ENCODE data around the gene ST7.

Gene ST7

DNA sequence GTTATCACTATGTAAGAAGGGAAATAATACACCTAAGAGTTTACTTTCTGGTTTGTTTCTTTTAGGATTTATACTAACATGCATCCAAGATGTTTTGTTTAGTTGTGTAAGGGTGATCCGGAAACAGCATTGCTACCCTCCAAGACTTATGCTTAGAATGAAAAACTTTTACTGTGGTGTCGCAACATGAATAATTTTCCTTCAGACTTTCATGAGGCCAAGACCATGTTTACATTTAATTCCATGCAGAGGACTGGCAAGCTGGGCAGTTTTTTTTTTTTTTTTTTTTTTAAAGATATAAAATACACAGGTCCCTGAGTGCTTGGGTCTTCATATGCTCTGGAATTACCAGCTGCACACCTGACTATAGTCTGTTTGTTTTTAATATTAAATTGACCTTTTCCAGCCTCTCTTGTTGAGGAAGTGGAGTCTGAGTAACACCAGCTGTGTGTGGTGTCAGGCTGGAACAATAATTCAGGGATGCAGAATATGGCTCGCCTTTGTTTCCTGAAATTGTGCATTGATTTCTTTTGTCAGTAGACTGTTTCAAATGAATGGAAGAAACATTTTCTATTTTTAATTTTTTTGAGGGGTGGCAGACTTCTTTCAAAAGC lies 81.7 kb downstream of the ST7 start:
- DNase-seq = no peak

DNA sequence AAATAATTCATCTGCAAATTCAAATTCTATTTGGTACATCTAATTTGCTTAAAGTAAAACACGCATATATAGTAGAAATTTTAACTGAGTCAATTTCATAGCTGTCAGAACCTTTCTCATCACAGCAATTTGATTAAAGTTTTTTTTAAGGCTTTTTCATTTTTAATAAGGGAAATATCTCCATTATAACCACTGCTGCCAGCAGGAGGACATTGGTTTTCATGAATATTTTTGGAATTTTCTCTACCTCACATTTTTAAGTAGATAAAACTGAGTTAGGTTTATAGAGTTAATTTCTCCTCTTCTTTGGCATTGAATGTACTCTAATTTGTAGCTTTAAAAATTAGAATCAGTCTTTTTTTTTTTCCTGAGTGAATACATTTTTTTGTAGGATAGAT lies 82.2 kb downstream of the ST7 start:
- no peak for DNase-seq

DNA sequence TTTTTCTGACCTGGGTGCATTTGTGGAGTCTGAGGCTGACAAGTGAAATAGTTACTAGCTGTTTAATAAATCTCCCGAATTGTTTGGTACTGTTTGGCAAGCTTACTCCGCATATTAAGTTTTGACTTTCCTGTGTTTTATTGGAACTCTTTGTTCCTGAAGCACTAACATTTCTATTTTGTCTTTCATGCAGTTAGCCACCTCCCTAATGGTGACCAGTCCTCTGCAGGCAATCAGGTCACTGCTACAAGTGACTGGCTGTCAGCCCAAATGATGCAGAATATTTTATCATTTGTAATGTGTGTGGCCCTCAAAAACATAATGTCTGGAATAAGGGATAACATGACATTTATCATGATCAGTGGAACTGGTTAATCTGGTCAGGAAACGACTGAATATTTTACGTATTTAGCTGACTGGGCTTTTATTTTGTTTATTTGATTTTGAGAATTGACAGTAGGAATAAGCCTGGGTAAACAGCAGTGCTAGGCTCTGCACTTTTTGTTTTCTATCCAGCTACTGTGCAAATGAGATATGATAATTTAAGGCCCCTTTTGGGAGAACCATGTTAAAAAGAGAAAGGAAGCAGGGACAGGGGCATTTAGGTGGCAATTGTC lies 82.9 kb downstream of the ST7 start:
- no peak for DNase-seq

DNA sequence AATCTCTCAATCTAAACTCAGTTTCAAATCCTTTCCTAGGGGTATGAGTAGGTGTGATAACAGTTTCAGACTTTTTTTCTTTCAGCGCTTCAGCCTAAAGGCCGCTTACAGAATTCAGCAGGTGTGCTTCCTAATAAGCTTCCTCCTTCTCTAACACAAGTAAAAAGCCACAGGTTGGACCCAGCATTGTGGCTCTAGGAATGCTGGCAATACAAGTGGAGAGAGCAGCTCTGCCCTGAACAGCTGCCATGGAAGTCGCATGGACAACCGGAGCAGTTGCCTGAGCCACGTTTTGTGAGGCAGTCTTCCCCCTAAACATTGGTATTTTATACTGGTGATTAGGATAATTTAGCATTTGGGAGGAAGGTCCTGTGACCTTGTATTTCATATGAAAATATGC lies 83.5 kb downstream of the ST7 start:
- no peak for DNase-seq

DNA sequence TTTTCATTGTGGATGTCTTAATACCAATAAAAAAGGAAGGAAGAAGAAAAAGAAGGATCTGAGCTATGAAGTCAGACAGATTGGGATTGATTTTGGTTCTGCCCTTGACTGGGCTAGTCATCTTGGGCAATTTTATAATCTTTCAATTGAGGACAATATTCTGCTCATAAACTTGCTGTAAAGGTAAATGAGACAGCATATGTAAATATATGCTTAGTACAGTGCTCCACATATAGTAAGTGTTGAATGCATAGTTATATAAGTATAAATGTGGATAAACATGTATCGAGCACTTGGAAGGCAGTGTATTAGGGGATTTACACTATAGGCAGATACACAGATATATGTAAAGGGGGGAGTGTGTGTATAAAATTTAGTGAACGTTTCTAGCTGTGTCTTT lies 85.1 kb downstream of the ST7 start:
- DNase-seq = no peak

DNA sequence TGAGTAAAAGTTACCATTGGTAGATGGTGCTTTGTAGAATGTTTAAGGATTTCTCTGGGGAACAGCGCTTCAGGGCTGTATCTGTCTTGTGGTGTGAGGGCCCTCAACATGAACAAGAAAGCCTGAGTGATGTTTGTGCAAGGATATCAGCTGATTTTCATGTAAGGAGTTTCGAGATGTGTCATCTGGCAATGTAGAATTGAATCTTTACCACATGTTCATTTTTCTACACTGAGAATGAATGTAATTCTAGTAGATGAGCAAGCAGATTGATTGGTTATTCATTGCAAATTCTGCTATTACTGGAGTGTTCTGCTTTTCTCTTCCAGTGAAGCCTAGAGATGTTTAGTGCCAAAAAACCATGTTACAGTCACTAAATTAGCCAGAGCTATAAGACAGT lies 87.7 kb downstream of the ST7 start:
- no peak for DNase-seq

DNA sequence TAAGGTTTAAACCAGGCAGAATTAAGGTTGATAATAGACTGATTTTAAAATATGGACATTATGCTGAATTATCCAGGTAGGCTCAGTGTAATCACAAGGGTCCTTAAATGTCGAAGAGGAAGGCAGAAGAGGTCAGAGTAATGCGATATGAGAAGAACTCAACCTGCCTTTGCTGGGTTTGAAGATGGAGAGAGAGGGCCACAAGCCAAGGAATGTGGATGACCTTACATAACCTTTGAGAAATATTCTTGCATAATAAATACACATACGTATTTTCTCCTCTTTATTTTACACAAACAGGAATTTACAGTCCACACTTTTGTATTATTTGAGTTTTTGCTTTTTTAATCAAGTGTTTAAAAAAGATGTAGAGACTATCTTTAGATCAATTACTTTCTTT lies 88.5 kb downstream of the ST7 start:
- DNase-seq = no peak

DNA sequence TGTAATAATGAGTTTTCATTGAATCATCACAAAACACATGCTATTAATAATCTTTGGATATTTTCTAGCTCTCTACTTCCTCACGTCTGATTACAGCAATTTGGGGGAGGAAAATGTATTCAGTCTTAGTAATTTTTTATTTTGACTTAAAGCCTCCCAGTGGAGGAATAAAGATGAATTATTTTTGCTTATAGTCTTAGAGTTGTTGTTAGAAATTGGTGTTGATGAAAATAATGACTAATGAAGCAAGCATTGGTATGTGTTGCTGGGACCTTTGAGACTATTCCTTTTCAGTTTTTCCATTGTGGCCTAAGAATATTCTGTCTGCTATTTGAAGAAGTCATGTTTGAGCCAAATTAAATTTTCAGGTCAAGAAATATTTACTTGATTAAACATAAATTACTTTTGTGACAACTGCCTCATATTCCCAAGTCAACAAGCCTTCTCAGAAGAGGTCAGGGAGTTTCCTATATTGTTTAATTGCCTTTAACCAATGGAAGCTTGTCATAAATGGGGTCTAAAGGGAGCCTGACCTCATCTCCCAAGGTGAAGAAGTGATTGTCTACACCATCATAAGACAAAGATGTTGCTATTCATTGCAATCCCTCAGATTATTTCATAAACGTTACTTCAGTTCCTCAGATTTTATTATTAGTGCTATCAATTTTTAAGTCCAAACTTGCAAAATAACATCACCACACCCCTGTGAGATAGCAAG lies 90.0 kb downstream of the ST7 start:
- no peak for DNase-seq

DNA sequence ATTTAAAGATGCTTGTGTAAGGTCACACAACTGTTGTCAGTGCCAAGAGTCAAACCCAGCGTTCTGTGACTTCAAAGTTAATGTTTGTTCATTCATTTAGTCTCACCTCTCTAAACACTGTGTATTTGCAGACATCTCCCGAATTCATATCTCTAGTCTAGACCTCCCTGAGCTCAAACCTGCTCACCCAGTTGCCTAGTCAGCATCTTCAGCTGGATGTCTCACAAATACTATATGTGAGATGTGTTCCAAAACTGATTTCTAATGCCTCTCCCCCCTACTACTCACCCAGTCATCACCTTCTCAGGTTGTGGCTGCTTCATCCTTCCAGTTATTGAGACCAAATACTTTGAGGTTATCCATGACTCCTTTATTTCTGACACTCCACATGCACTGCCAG lies 91.4 kb downstream of the ST7 start:
- no peak for DNase-seq

DNA sequence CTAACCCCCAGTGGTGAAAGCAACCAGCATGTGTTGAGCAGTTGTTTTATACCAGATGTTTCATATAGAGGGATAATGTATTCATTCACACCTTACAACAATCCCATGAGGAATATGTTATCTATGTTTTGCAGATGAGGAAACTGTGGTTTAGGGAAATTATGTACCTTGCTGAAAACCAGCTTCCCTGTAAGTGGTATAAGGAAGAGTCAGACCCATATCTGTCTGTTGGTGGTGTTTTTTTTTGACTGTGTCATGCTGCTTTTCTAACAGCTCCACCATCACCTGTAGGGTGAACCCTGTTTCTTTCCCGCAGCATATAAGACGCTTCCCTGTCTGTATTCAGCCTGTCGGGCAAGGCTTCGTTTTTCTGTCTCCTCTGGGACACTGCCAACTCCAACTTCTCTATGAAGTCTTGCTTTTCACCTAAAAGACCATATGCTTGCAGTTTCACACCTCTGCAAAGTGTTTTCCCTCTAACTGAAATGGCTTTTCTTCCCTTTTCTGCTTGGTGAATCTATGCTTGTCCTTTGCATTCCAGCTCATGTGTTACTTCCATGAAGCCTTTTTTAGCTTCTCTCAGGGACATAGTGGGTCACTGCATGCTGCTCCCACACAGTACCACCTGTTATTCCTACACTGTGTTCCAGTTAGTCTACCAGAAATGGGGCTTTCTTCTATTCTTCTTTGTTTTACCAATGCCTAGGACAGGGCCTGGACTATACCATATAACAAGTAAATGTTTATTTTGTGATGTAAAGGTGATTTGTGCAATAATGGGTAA lies 92.8 kb downstream of the ST7 start:
- DNase-seq = no peak

DNA sequence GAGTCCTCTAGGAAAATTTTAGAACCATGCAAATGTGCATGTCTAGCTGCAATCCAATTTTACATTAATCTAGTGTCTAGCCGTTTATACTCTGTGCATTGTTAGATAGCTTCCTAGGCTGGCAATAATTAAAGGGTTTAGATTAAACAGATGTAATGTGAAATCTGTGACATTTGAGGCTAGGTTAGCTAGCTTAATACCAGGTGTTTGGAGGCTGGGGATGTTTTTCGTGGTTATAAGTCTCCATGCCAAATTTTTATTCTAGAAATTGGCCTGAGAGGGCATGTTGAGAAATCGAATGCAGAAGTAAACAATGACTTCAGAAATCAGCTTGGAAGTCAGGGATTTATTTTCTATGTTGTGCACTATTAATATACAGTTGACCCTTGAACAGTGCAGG lies 94.2 kb downstream of the ST7 start:
- DNase-seq = no peak

DNA sequence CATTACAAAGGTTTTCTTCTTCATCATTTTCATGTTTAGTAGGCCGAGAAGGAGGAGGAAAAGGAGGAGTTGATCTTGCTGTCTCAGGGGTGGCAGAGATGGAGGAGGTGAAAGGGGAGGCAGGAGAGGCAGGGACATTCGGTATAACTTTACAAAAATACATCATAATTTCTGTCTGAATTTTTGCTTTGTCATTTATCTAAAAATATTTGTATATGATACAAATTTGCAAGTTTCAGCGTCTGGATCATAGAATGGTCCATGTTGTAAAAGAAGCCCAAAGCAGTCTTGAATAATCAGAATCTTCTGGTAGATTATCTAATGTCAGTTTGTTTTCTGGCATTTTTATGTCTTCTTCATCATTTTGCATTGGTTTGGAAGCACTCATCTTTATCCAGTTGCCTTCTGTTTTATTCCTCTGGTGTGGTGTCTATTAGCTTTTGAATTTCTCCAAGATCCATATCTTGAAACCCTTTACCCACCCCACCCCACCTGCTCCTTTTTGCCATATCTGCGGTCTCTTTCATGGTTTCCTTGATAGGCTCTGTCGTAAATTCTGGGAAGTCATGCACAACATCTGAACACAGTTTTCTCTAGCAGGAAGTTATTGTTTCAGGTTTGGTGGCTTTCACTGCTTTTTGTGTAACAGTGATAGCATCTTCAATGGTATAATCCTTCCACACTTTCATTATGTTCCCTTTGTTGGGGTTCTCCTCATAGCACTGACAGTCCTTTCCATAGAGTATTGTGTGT lies 95.0 kb downstream of the ST7 start:
- no peak for DNase-seq

DNA sequence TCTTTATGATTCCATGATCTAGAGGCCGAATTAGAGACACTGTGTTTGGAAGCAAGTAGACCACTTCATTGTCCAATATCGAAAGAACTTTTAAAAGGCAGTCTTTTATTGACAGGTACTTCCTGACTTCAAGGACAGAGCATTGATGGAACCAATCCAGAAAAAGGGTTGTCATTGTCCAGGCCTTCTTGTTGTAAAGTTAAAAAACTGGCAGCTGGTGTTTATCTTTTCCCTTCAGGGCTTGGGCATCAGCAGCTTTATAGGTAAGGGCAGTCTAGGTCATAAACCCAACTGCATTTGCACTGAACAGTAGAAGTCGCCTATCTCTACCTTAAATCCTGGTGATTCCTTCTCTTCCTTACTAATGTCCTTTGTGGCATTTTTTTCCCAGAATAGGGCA lies 95.6 kb downstream of the ST7 start:
- no peak for DNase-seq

DNA sequence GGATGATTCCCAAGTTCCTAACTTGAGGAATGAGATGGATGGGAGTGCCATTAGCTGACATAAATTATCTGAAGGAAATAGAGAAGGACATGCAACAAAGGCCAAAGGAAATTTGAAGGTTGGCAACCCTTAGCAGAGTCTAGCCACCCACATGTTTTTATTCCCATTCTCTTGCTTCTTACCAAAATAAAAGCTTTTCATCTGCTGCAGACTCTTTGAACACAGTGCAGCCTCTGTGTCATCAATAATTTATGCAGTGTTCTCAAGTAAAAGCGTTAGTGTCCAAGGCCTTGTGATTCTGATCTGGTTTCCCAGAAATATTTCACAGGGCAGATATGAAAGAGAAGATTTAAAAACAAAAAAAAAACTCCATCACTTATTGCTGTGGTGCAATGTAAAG lies 98.5 kb downstream of the ST7 start:
- no peak for DNase-seq

DNA sequence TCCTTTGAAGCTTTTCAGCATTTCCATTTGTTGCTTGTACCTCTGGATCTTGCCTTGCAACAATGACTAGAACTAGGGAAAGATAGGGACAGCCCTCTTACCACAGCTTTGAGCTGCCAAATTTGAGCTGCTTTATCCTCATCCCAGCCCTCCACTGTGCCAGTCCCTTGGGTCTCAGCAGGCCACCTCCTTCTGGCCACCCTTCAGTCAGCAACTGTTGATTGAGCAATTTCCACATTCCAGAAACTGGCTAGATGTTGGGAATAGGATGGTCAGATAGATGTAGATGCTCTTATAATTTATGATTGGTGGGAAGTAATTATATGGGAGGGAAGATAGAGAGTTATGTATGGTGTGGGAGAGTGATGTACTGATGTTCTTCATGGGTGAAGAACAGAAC lies 100.1 kb downstream of the ST7 start:
- no peak for DNase-seq

DNA sequence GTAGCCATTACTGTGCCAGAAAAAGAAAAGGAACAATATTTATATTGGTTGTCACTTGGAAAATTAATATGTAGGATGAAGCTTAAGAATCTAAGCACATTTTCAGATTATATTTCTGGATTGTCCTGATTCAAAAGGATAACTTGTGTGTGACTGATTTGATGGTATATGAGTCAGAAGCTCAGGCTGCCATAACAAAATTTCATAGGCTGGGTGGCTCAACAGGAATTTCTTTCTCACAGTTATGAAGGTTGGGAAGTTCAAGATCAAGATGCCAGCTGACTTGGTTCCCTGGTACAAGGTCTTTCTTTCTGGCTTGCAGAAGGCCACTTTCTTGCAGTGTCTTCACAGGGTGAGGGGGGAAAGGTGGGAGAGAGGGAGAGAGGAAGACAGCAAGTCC lies 108.5 kb downstream of the ST7 start:
- no peak for DNase-seq

DNA sequence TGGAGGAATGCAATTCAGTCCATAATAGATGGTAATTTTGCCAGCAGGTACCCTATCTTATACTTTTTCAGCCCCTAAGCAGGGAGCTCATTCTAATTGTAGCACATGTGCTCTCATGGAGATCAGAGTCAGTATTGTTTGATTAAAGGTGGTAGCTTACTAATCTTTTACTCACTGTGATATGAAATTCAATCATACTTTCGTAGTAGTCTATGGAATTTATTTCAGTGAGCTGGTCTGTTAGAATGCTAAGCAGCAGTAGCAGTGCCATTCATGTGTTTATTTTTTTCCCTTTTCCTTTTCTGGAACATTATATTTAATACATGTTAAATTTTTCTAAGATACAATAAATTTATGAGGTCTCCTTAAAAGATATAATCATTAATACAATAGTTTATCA lies 109.0 kb downstream of the ST7 start:
- no peak for DNase-seq

DNA sequence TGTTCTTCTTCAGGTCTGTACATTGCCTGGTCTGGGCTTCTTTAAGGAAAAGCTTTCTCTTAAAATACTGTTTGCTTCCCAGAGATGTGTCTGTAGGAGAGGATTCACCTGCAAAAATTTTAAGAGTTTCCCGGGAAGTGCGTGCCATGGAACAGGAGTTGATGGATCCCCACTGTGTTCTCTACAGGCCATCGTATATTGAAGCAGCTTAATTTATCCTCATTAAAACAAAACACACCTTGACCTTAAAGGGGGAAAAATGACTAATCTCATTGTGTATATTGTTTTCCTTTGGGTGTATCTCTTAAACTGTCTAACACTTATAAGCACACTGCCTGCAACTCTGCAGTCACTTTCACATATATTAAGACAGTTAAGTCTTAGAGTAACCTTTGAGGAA lies 111.4 kb downstream of the ST7 start:
- no peak for DNase-seq

DNA sequence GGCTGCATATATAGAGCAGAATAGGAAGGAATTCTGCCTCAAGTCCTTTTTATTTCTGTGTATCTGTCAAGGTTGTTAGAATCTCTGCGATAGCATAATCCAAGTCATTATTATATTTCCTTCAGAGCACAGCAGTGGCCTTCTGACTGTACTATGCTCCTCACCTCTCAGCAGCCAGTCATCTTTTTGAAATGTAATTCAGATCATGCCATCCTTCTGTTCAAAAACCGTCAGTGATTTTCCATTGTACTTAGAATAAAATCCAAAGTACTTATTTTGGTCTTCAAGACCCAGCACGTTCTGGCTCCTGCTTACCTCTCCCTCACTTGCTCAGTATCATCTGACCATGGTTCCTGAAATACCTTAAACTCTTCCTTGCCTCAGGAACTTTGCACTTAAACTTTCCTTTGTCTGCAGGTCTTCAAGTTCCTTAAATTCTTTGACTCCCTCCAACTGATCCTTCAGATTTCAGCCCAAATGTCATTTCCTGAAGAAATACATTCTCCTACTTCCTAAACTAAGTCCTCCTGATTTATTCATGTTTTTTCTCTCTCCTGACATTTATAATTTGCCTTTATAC lies 112.4 kb downstream of the ST7 start:
- no peak for DNase-seq

DNA sequence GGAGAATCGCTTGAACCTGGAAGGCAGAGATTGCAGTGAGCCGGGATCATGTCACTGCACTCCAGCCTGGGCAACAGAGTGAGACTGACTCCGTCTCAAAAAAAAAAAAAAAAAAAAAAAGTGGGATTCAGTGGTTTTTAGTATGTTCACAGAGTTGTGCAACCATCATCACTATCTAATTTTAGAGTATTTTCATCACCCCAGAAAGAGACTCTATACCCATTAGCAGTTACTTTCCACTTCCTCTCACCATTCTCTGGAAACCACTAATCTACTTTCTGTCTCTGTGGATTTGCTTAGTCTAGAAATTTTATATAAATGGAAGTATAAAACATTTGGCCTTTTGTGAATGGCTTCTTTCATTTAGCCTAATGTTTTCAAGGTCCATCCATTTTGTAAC lies 113.4 kb downstream of the ST7 start:
- no peak for DNase-seq

DNA sequence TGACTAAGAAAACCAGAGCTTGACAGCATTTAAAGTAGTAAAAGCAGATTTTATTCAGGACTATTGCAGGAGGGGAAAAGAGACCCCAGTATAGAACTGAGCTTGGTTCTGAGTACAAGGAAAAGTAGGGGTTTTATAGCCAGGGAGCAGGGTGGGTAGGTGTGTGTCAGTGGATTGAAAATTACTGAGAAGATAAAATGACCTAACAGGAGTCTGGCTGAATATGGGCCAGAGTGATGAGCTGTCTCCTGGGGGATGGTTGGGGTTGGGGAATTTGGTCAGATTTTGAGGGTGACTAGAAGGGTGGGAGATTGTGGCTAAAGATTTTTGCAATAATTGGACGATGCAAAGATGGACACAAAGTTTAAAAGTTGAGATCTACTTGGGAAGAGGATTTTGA lies 114.0 kb downstream of the ST7 start:
- DNase-seq = no peak

DNA sequence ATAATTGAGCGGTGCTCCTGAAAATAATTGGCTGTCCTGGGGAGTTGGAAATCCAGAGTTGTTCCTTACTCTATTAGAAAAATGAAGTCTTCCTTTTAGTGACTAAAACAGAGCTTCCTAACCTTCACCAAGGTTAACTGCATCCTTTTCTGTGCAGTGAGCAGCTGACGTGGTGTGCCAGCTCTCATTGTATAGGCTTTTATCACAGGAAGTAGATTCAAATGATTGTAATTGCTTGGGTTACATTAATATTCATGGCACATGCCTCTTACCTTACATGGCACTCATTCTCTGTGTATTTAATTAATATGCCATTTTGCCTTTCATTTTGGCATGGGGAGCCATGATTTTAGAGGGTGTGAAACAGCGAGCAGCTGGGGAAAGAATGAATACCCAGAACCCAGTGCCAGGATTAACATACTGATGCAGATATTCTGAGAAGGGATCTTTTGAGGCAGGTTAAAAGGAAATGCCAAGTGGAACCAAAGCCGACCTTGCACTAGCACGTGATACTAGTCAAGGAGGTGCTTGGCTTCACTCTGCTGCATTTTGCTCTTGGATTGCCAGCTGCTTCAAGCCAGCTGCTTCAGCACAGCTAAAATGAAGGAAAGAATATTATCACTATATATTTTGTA lies 115.3 kb downstream of the ST7 start:
- no peak for DNase-seq

All from activated naive CD4-positive, alpha-beta T cell treated with anti-CD3 and anti-CD28 coated beads, Interleukin-2, amount 50 U/mL, for 16 hours (primary cell).